A549 (cell line): Measurements from ENCODE around the gene NAV2. TPM values are rescaled to one million over a fixed set of nuclear protein-coding genes. Genes with fewer than 3 reads are reported as not detected.

Source experiments
- ATAC-seq, 2 experiments: fragments of 200-7000 bp in 1 of 2; fragments of >200 bp in 1 of 2; cut with Nextera tagmentation in 1 of 2; cut with Tn5 transposase in 1 of 2; 3 replicates each; pipeline versions ENCODE4 v1.8.0 to v1.9.1; 2018 to 2020; ENCODE audit warnings: mild to moderate bottlenecking in 1 of 2, moderate library complexity in 1 of 2
- CTCF ChIA-PET: fragments of 300-600 bp; sonication (Branson Sonifier 250); formaldehyde crosslinking; extraction: SDS; loops from one replicate; lab custom pipeline; 2021; ENCODE audit warnings: antibody characterized with exemption, inconsistent platforms; lab: Yijun Ruan, JAX
- POLR2A ChIA-PET: fragments of 350-600 bp; formaldehyde crosslinking; extraction: SDS; loops from one replicate; lab custom pipeline; 2021; ENCODE audit warnings: antibody characterized with exemption, inconsistent platforms; lab: Yijun Ruan, JAX
- DNase-seq, 2 experiments: peaks; one replicate each; pipeline versions ENCODE4 v3.0.0 to v3.0.0-alpha.2; 2011 to 2016; ENCODE audit warnings: low read depth in 1 of 2, low spot score in 1 of 2
- FAIRE-seq: peaks from 2 replicates; lab custom pipeline; 2011; peaks lifted over from hg19 to GRCh38; lab: Jason Lieb, UNC
- H3K27ac ChIP-seq, 2 experiments: fragments of >200 bp; sonication (Bioruptor Twin); formaldehyde crosslinking; 3 replicates each; pipeline ENCODE4 v1.5.1; 2016 to 2017
- H3K4me1 ChIP-seq: fragments of >200 bp; sonication (Bioruptor Twin); formaldehyde crosslinking; 3 replicates; pipeline ENCODE4 v1.6.1; 2016
- H3K4me2 ChIP-seq: fragments of >200 bp; sonication (Bioruptor Twin); formaldehyde crosslinking; 3 replicates; pipeline ENCODE4 v1.6.1; 2016
- H3K4me3 ChIP-seq: fragments of >200 bp; sonication (Bioruptor Twin); formaldehyde crosslinking; 3 replicates; pipeline ENCODE4 v1.5.1; 2016
- H3K9me3 ChIP-seq: fragments of >200 bp; sonication (Bioruptor Twin); formaldehyde crosslinking; 3 replicates; pipeline ENCODE4 v1.6.1; 2016
- BCL3 ChIP-seq: fragments of >200 bp; sonication (Bioruptor Twin); formaldehyde crosslinking; IDR thresholded peaks from 3 replicates; pipeline ENCODE4 v1.6.1; 2016
- CBX2 ChIP-seq: fragments of 200-600 bp; sonication (generic); IDR thresholded peaks from 2 replicates; pipeline ENCODE4 v1.6.1; 2016; ENCODE audit warnings: low read depth, mild to moderate bottlenecking, borderline replicate concordance
- CHD4 ChIP-seq: fragments of 200-600 bp; sonication (generic); IDR thresholded peaks from 2 replicates; pipeline ENCODE4 v1.6.1; 2016; ENCODE audit warnings: antibody characterized with exemption, mild to moderate bottlenecking, borderline replicate concordance
- E2F6 ChIP-seq: IDR thresholded peaks from 2 replicates; pipeline ENCODE4 v1.6.1; 2012; ENCODE audit warnings: low read depth, borderline replicate concordance
- EHMT2 ChIP-seq: fragments of 200-600 bp; sonication (generic); IDR thresholded peaks from 2 replicates; pipeline ENCODE4 v1.6.1; 2016; ENCODE audit warnings: antibody characterized with exemption, low read depth, mild to moderate bottlenecking, moderate library complexity
- EP300 ChIP-seq, 2 experiments: fragments of >200 bp; sonication (Bioruptor Twin); formaldehyde crosslinking; IDR thresholded peaks; 2 replicates in 1 of 2; 3 replicates in 1 of 2; pipeline ENCODE4 v1.6.1; 2016 to 2017
- HOXA7 ChIP-seq: fragments of 250-450 bp; sonication (Bioruptor Pico); IDR thresholded peaks from 2 replicates; pipeline ENCODE4 v1.5.0; 2020; ENCODE audit warnings: mild to moderate bottlenecking, moderate library complexity
- HOXB13 ChIP-seq: fragments of 250-450 bp; sonication (Bioruptor Pico); IDR thresholded peaks from 2 replicates; pipeline ENCODE4 v1.5.0; 2020; ENCODE audit warnings: low read depth, mild to moderate bottlenecking, moderate library complexity
- HOXB5 ChIP-seq: fragments of 250-450 bp; sonication (Bioruptor Pico); IDR thresholded peaks from 2 replicates; pipeline ENCODE4 v1.5.0; 2020; ENCODE audit warnings: mild to moderate bottlenecking, moderate library complexity
- JUN ChIP-seq, 2 experiments: fragments of >200 bp; sonication (Bioruptor Twin); formaldehyde crosslinking; IDR thresholded peaks; 2 replicates in 1 of 2; 3 replicates in 1 of 2; pipeline ENCODE4 v1.6.1; 2016 to 2017
- JUNB ChIP-seq: fragments of >200 bp; sonication (Bioruptor Twin); formaldehyde crosslinking; IDR thresholded peaks from 2 replicates; pipeline ENCODE4 v1.6.1; 2016
- KDM1A ChIP-seq: fragments of 200-600 bp; sonication (generic); IDR thresholded peaks from 2 replicates; pipeline ENCODE4 v1.6.1; 2016; ENCODE audit warnings: low read depth, mild to moderate bottlenecking
- MAFK ChIP-seq: fragments of 450-650 bp; IDR thresholded peaks from 2 replicates; pipeline ENCODE4 v1.6.1; 2014; ENCODE audit not compliant: partially characterized antibody
- MAZ ChIP-seq: fragments of 150-350 bp; IDR thresholded peaks from 2 replicates; pipeline ENCODE4 v1.6.1; 2014; ENCODE audit warnings: antibody characterized with exemption, low read depth, low read length, borderline replicate concordance
- PBX3 ChIP-seq: IDR thresholded peaks from 2 replicates; pipeline ENCODE4 v1.6.1; 2012
- POLR2A ChIP-seq: IDR thresholded peaks from 2 replicates; pipeline ENCODE4 v1.6.1; 2012; ENCODE audit warnings: mild to moderate bottlenecking, low read length
- REST ChIP-seq: fragments of 200-600 bp; sonication (generic); IDR thresholded peaks from 2 replicates; pipeline ENCODE4 v1.6.1; 2016; ENCODE audit warnings: antibody characterized with exemption, mild to moderate bottlenecking, moderate library complexity
- TFCP2L1 ChIP-seq: fragments of 250-450 bp; sonication (Bioruptor Pico); IDR thresholded peaks from 2 replicates; pipeline ENCODE4 v1.5.0; 2021; ENCODE audit warnings: mild to moderate bottlenecking
- ZFP36 ChIP-seq: fragments of 450-650 bp; IDR thresholded peaks from 2 replicates; pipeline ENCODE4 v1.6.1; 2014; ENCODE audit warnings: borderline replicate concordance; ENCODE audit not compliant: partially characterized antibody
- WGBS: methylation state at CpG from one replicate; pipeline ENCODE4 v1.1.6; 2017; ENCODE audit errors: missing lambda C conversion rate; 5-methylcytosine and 5-hydroxymethylcytosine counted together
- polyA plus RNA-seq, 4 experiments: library from polyadenylated mRNA; depleted of rRNA in 3 of 4; stranded (reverse); fragments of >200 nt; fragmentation: RNase III in 1 of 4; extraction: RNeasy Plus Mini Kit Qiagen cat#74134 plus additional on column Dnase treatment in 1 of 4; gene quantifications; 2 replicates in 3 of 4; 3 replicates in 1 of 4; pipeline ENCODE4 v1.2.3, GENCODE V29; 2011 to 2017

The NAV2 gene
- polyA plus RNA-seq, 2 of the 4 experiments (the other 2 are of a cell fraction), result 4.9 to 19.8 TPM

GRCh38 chr11:19832901-19833300 lies 120.3 kb downstream of the NAV2 start:
- H3K4me2 ChIP-seq, result no peak overlapping the region
- WGBS, result 47% methylated on average over 3 of the region's 3 CpGs
- H3K4me3 ChIP-seq, result no peak overlapping the region
- ChIA-PET CTCF (no interaction called here), POLR2A (no interaction called here)
- H3K9me3 ChIP-seq, result no peaks in the 10 kb centered on the region
- DNase-seq (no peak), ATAC-seq (no peak), FAIRE-seq (no peak)
- H3K4me1 ChIP-seq, result 0 out of 3 replicates have a peak, but pooled peaks cover 5% of the 10 kb centered on the region
- H3K27ac ChIP-seq, result no peak overlapping the region
- TF ChIP-seq E2F6 (no peak), JUNB (no peak), HOXB13 (no peak), KDM1A (no peak), POLR2A (no peak)

- ATAC-seq, result no peak
Observed at GRCh38 chr11:19834771-19835170, 122.1 kb downstream of the NAV2 start.

GRCh38 chr11:19836666-19837065 lies 124.0 kb downstream of the NAV2 start:
- CTCF ChIA-PET, result interaction anchor here (1.5 kb wide), 1 partner anchor 282 kb away, joined by 3 read pairs; no protein-coding TSS in a partner anchor
- no peak for TF ChIP-seq PBX3
- no peak for TF ChIP-seq EP300 (IDR thresholded peaks at IDR 0.05)
- no peak for TF ChIP-seq ZFP36
- TF ChIP-seq HOXB5, result no peak
- no peak for TF ChIP-seq JUN (IDR thresholded peaks at IDR 0.05)
- no peak for TF ChIP-seq MAFK
- TF ChIP-seq BCL3, result no peak
- TF ChIP-seq MAZ, result no peak
- no peak for TF ChIP-seq CBX2
- TF ChIP-seq, all 56 proteins: peak for 0
- H3K4me1 ChIP-seq, result peaks cover 7% of the 10 kb centered on the region; the same call in 1 of the 3 replicates
- FAIRE-seq (no peak), DNase-seq (no peak), ATAC-seq (no peak)
- no peak overlapping the region for H3K4me3 ChIP-seq
- H3K9me3 ChIP-seq, result no peaks in the 10 kb centered on the region
- no peak overlapping the region for H3K4me2 ChIP-seq
- POLR2A ChIA-PET, result no interaction called here
- 81% methylated on average over 2 of the region's 2 CpGs for WGBS
- H3K27ac ChIP-seq, result no peak overlapping the region

More at GRCh38 chr11:19834771-19835170, 122.1 kb downstream of the NAV2 start:
- TF ChIP-seq EP300 (IDR thresholded peaks at IDR 0.05), result no peak
- no peak for TF ChIP-seq POLR2A
- TF ChIP-seq CBX2, result no peak
- no peak for TF ChIP-seq EHMT2
- TF ChIP-seq CHD4, result no peak
- no peak for TF ChIP-seq REST
- no peak for TF ChIP-seq TFCP2L1
- no peak for TF ChIP-seq HOXA7
- no peak overlapping the region for H3K4me3 ChIP-seq
- no peak overlapping the region for H3K4me2 ChIP-seq
- ChIA-PET CTCF (interaction anchor here (1.4 kb wide), 1 partner anchor 277 kb away, joined by 3 read pairs; no protein-coding TSS in a partner anchor), POLR2A (no interaction called here)
- no peaks in the 10 kb centered on the region for H3K9me3 ChIP-seq
- DNase-seq, result no peak
- H3K27ac ChIP-seq, result no peak overlapping the region
- no peak for FAIRE-seq
- peaks cover 7% of the 10 kb centered on the region; the same call in 1 of the 3 replicates for H3K4me1 ChIP-seq
